ENCODE measurements around the gene LRRC45. TPM values are rescaled to one million over a fixed set of nuclear protein-coding genes. Genes with fewer than 3 reads are reported as not detected.
"Not testable (repeated sequence)": the region's sequence is repeated elsewhere in the genome, so short reads cannot be mapped to it uniquely, and the experiment has no call there.

The LRRC45 gene
- total and polyA plus RNA-seq, 2 donors (not counting 1 experiment from before 2014, with no cell fraction given): 2.3 to 9.9 TPM

DNA sequence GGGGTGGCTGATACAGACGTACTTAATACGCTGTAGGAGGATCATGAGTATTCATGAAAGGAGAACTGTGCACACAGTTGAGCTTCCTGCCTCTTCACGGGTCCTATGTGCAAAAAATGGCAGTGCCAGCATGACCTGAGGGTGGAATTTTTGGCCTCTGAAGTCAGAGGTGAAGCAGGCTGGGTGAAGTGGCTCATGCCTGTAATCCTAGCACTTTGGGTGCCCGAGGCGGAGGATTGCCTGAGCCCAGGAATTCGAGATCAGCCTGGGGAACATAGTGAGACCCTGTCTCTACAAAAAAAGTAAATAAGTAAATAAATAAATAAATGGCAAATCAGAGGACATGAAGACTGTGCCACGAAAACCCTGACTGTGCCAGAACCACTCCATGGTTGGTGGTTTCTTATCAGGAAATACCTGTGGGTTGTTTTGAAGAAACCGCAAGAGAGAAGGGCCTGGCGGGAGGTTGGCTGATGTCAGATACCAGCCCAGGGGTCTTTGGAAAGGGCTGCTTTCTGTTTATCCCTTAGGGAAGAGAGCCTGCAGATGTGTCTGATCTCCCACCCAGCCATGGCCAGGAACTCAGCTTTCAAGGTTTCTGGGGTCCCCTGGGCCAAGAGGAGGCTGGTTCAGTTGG, 42.3 kb upstream of the LRRC45 start:
- no peaks in the 10 kb centered on the region for H3K4me1 ChIP-seq (ENCODE audit: control insufficient read depth, extremely low read depth, insufficient read depth, low read length)
- H3K79me2 ChIP-seq (ENCODE audit: control insufficient read depth, insufficient read depth, low read length): no peaks in the 10 kb centered on the region
- peaks cover 12% of the 10 kb centered on the region for H3K36me3 ChIP-seq (ENCODE audit: control insufficient read depth, insufficient read depth, low read length)
- H3K4me2 ChIP-seq (ENCODE audit: extremely low read depth, insufficient read depth, low read length): no peak overlapping the region
- DNase-seq (ENCODE audit: low read depth in 2 of 2): no peak
- no peak overlapping the region for H3K9ac ChIP-seq (ENCODE audit: insufficient read depth, low read length)
- no peak for TF ChIP-seq EZH2 (IDR thresholded peaks at IDR 0.05; ENCODE audit: low read length, missing control alignments)
- no peak for TF ChIP-seq CTCF (conservative IDR thresholded peaks at IDR 0.05 in 1 of 2, IDR thresholded peaks at IDR 0.05 in 1 of 2; ENCODE audit: low read depth in 1 of 2, low read length in 2 of 2)
- no peak overlapping the region for H3K4me3 ChIP-seq (replicated peaks in 1 of 4; ENCODE audit: control extremely low read depth in 1 of 4, insufficient read depth in 1 of 4, low read depth in 3 of 4, low read length in 4 of 4)
- no peak overlapping the region for H2AFZ ChIP-seq (ENCODE audit: low read length)
- no peak overlapping the region for H3K27ac ChIP-seq (ENCODE audit: insufficient read depth, low read length)
- no peaks in the 10 kb centered on the region for H3K27me3 ChIP-seq (ENCODE audit: control insufficient read depth, insufficient read depth, low read length)
- no peaks in the 10 kb centered on the region for H3K9me3 ChIP-seq (ENCODE audit: control insufficient read depth, insufficient read depth, low read depth, low read length)
- H4K20me1 ChIP-seq (ENCODE audit: control insufficient read depth, extremely low read depth, insufficient read depth, low read length): no peaks in the 10 kb centered on the region

GRCh38 chr17:81981511-81981910, 41.6 kb upstream of the LRRC45 start:
- not testable (repeated sequence) for H3K4me3 ChIP-seq (replicated peaks in 1 of 4; ENCODE audit: control extremely low read depth in 1 of 4, insufficient read depth in 1 of 4, low read depth in 3 of 4, low read length in 4 of 4); H2AFZ ChIP-seq (ENCODE audit: low read length); H3K79me2 ChIP-seq (ENCODE audit: control insufficient read depth, insufficient read depth, low read length); DNase-seq (ENCODE audit: low read depth in 2 of 2); H3K27ac ChIP-seq (ENCODE audit: insufficient read depth, low read length); H3K9me3 ChIP-seq (ENCODE audit: control insufficient read depth, insufficient read depth, low read depth, low read length); H3K4me1 ChIP-seq (ENCODE audit: control insufficient read depth, extremely low read depth, insufficient read depth, low read length); H3K27me3 ChIP-seq (ENCODE audit: control insufficient read depth, insufficient read depth, low read length); H3K9ac ChIP-seq (ENCODE audit: insufficient read depth, low read length); H4K20me1 ChIP-seq (ENCODE audit: control insufficient read depth, extremely low read depth, insufficient read depth, low read length); H3K4me2 ChIP-seq (ENCODE audit: extremely low read depth, insufficient read depth, low read length)
- peaks cover 14% of the 10 kb centered on the region for H3K36me3 ChIP-seq (ENCODE audit: control insufficient read depth, insufficient read depth, low read length)

- Histone ChIP-seq H2AFZ (ENCODE audit: low read length) (no peak overlapping the region), H3K9me3 (ENCODE audit: control insufficient read depth, insufficient read depth, low read depth, low read length) (no peaks in the 10 kb centered on the region), H3K27me3 (ENCODE audit: control insufficient read depth, insufficient read depth, low read length) (no peaks in the 10 kb centered on the region), H3K36me3 (ENCODE audit: control insufficient read depth, insufficient read depth, low read length) (peaks cover 17% of the 10 kb centered on the region), H3K9ac (ENCODE audit: insufficient read depth, low read length) (no peak overlapping the region), H4K20me1 (ENCODE audit: control insufficient read depth, extremely low read depth, insufficient read depth, low read length) (no peaks in the 10 kb centered on the region), H3K4me2 (ENCODE audit: extremely low read depth, insufficient read depth, low read length) (no peak overlapping the region), H3K79me2 (ENCODE audit: control insufficient read depth, insufficient read depth, low read length) (no peaks in the 10 kb centered on the region), H3K4me1 (ENCODE audit: control insufficient read depth, extremely low read depth, insufficient read depth, low read length) (no peaks in the 10 kb centered on the region), H3K27ac (ENCODE audit: insufficient read depth, low read length) (no peak overlapping the region), H3K4me3 (replicated peaks in 1 of 4; ENCODE audit: control extremely low read depth in 1 of 4, insufficient read depth in 1 of 4, low read depth in 3 of 4, low read length in 4 of 4) (no peak overlapping the region)
- TF ChIP-seq CTCF (conservative IDR thresholded peaks at IDR 0.05 in 1 of 2, IDR thresholded peaks at IDR 0.05 in 1 of 2; ENCODE audit: low read depth in 1 of 2, low read length in 2 of 2) (no peak), EZH2 (IDR thresholded peaks at IDR 0.05; ENCODE audit: low read length, missing control alignments) (no peak)
- no peak for DNase-seq (ENCODE audit: low read depth in 2 of 2)
These were observed 40.0 kb upstream of the LRRC45 start for GRCh38 chr17:81983011-81983638.
